ENCODE data around the gene MESP2.

The MESP2 gene

GRCh38 chr15:89749526-89749925 lies 26.6 kb upstream of the MESP2 start:
- Histone ChIP-seq H3K27ac (replicated peaks) (no peak overlapping the region), H3K4me3 (replicated peaks; ENCODE audit: insufficient read depth, low read length) (no peak overlapping the region), H3K27me3 (ENCODE audit: insufficient read depth, poor library complexity, severe bottlenecking) (no peaks in the 10 kb centered on the region)
- TF ChIP-seq REST (IDR thresholded peaks at IDR 0.05; ENCODE audit: insufficient replicate concordance, low read depth) (no peak), CTCF (IDR thresholded peaks at IDR 0.05; ENCODE audit: insufficient read depth, low read length) (no peak), SPI1 (IDR thresholded peaks at IDR 0.05; ENCODE audit: borderline replicate concordance, low read depth) (no peak), GABPA (IDR thresholded peaks at IDR 0.05; ENCODE audit: low read depth) (no peak), POLR2AphosphoS5 (IDR thresholded peaks at IDR 0.05; ENCODE audit: low read depth) (no peak)
- DNase-seq (ENCODE audit: low read depth in 1 of 2, low spot score in 1 of 2), result no peak

DNA sequence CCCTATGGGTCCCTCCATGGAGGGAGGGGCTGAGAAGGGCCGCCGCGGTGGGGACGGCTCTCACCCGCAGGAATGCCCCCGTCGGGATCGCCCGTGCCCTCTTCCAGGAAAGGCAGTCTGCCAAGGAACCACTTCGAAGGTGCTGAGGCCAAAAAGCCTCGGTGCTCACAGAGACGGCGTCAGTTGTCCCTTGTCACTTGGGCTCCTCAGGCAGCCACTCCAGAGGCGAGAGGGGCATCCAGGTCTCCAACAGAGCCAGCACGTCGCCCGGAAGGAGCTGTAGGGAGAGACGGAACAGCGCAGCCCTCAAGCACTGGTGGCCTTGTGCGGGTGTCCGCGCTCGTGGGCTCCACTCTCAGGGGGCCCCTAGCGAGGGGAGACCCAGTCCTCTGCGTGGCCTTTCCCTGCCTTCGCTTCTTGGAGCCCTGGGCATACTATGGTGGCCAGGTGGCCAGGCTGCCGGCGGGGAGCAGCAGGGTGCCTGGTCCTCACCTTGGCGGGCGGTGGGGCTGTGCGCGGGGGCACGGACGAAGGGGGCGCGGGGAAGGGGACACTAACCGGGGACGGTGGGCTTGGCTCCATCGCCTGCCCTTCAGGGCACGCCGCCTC lies 26.1 kb upstream of the MESP2 start:
- Histone ChIP-seq H3K4me3 (replicated peaks; ENCODE audit: insufficient read depth, low read length) (peak overlapping the region; percentile 58), H3K27ac (replicated peaks) (no peak overlapping the region), H3K27me3 (ENCODE audit: insufficient read depth, poor library complexity, severe bottlenecking) (no peaks in the 10 kb centered on the region)
- no peak for DNase-seq (ENCODE audit: low read depth in 1 of 2, low spot score in 1 of 2)
- TF ChIP-seq GABPA (IDR thresholded peaks at IDR 0.05; ENCODE audit: low read depth) (no peak), SPI1 (IDR thresholded peaks at IDR 0.05; ENCODE audit: borderline replicate concordance, low read depth) (no peak), CTCF (IDR thresholded peaks at IDR 0.05; ENCODE audit: insufficient read depth, low read length) (no peak), POLR2AphosphoS5 (IDR thresholded peaks at IDR 0.05; ENCODE audit: low read depth) (no peak), REST (IDR thresholded peaks at IDR 0.05; ENCODE audit: insufficient replicate concordance, low read depth) (no peak)

- TF ChIP-seq POLR2AphosphoS5 (IDR thresholded peaks at IDR 0.05; ENCODE audit: low read depth) (peak; percentile 50), SPI1 (IDR thresholded peaks at IDR 0.05; ENCODE audit: borderline replicate concordance, low read depth) (no peak), GABPA (IDR thresholded peaks at IDR 0.05; ENCODE audit: low read depth) (no peak), REST (IDR thresholded peaks at IDR 0.05; ENCODE audit: insufficient replicate concordance, low read depth) (no peak), CTCF (IDR thresholded peaks at IDR 0.05; ENCODE audit: insufficient read depth, low read length) (peak; percentile 42)
- Histone ChIP-seq H3K4me3 (replicated peaks; ENCODE audit: insufficient read depth, low read length) (peak within 1 kb of the TSS; percentile 58), H3K27me3 (ENCODE audit: insufficient read depth, poor library complexity, severe bottlenecking) (no peaks in the 10 kb centered on the region), H3K27ac (replicated peaks) (no peak within 1 kb of the TSS)
- DNase-seq (ENCODE audit: low read depth in 1 of 2, low spot score in 1 of 2), result peak; percentile 80 to 91
Measured at GRCh38 chr15:89750560-89751542, 25.3 kb upstream of the MESP2 start, which contains the start of gene MESP1. Gene MESP1, minus strand, starts transcription at chr15:89751249. Its CDS starts 18 bp downstream, at chr15:89751231.
